Activated CD8-positive, alpha-beta memory T cell treated with anti-CD3 and anti-CD28 coated beads, Interleukin-2, amount 50 U/mL, for 4 hours (primary cell): ENCODE data around the gene SPATA31C2.
"Not testable (repeated sequence)": the region's sequence is repeated elsewhere in the genome, so short reads cannot be mapped to it uniquely, and the experiment has no call there.

Source experiments
- DNase-seq: peaks from one replicate; pipeline ENCODE4 v3.0.0-alpha.2; 2020

Gene SPATA31C2

DNA sequence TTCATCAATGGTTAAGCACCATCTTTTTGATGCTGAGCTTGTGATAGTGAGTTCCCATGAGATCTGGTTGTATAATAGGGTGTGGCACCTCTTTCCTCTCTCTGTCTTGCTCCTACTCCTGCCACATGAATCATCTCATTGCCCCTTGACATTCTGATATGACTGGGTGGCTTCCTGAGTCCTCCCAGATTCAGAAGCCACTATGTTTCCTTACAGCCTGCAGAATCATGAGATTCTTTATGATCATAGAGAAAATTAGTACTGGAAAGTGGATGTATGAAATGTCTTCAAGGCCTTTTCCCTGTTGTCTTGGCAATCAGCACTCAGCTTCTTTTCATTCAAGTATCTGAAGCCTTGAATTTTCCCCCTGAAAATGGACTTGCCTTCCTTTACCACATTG lies 14.9 kb downstream of the SPATA31C2 start:
- DNase-seq, result not testable (repeated sequence)

DNA sequence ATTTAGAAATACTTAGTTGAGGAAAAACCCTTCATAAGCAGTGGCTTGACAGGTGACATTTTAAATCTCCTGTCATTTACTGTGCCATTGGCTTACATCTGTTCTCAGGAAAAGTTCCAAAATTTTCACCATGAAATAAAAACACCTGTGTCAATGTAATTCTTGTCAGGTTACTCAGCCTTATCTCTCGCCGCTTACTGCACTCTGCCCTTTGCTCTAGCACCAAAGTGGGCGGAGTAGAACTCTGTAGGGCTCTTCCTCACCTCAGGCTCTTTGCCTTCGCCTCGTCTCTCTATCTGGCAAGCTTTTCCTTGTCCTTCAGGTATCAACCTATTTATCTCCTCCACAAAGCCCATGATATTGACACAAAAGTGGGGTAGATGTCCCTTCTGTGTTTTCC lies 20.2 kb downstream of the SPATA31C2 start:
- DNase-seq, result not testable (repeated sequence)

DNA sequence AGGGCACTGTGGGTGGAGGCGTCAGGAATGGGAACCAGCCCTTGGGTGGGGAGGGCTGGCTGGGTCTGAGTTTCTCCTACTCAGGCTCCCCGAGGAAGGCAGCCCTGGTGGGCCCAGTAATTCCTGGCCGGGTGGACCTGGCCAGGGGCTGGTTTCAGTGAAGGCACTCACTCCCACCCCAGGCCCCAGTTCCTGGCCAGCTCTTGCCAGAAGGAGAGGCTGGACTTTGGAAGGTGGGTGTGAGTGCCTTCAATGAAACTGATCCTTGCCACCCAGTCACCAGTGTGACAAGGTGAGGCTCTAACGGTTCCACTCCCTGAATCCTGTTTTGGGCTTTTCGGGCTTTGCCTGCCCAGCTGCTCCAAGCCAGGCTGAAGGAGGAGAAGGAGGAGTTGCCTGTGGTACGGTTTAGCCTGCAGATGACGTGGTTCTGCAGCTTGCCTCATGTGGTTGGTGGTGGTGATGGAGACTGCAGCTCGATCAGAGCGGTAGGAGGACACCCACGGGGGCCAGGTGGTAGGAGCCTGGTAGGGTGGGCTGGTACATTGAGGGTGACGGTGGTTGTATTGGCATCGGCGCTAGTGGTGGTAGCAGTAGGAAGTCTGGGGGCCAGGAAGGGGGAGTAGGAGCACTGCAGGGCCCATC lies 23.2 kb downstream of the SPATA31C2 start:
- DNase-seq, result not testable (repeated sequence)

GRCh38 chr9:88114283-88114967 lies 23.9 kb downstream of the SPATA31C2 start:
- DNase-seq, result not testable (repeated sequence)

DNA sequence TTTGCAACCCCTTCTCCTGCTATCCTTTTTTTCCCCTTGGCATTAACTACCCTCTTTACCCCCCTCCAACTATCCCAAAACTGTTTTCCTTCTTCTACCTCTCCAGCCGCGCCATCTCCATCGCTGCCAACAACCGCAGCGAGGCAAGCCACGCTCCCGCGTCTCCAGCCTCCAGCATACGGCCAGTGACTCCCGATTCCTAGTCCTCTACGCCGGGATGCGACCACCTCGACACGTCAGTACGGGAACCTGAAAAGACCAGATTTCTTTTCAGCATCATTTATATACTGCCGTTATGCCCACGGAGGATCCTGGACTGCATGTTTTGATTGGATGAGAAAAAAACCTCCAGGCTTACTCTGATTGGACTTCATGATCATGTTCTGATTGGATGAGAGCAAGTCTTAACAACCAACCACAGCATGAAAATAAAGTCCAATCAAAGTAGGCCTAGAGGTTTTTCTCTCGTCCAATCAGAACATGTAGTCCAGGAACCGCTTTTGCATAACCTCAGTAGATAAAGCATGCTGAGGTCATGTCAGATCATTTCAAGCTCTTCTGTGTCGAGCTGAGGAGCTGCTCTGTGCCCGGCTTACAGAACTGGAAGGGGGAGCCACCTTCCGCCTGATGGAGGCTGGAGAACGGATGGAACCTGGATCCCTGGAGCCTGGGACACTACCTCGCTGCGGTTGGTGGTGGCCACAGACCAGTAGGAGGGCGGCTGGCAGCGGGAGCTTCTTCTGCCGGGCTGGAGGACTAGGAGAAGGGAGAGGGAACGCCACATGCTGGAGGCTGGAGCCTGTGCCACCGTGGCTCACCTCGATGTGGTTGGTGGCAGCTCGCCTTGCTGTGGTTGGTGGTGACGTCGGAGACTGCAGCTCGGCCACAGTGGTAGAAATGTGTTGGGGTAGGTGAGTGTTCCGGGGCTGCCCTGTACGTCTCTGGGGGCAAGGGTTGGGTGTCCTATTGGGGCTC lies 24.8 kb downstream of the SPATA31C2 start:
- not testable (repeated sequence) for DNase-seq

DNA sequence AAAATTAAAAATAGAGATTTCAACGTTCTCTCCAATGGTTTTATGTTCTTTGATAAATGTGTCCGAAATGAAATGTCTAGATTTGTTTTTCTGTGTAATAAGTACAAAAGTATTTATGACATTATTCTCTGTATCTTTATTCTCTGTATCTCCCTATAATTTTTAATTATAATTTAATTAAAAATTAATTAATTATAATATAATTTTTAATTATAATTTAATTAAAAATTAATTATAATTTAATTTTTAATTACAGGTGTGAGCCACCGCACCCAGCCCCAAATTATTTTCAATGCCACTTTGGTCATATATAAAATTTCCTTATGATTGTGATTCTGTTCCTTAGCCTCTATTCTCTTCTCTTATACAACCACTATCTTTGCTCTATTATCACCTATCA lies 28.2 kb downstream of the SPATA31C2 start:
- no peak for DNase-seq

DNA sequence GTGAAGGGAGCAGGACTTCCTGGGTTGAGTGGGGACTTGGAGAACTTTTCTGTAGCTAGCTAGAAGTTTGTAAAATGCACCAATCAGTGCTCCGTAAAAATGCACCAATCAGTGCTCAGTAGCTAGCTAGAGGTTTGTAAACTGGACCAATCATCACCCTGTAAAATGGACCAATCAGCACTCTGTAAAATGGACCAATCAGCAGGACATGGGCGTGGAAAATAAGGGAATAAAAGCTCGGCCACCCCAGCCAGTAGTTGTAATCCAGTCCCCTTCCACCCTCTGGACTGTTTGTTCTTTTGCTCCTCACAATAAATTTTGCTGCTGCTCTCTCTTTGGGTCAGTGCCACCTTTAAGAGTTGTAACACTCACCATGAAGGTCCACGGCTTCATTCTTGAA lies 29.5 kb downstream of the SPATA31C2 start:
- DNase-seq, result no peak

DNA sequence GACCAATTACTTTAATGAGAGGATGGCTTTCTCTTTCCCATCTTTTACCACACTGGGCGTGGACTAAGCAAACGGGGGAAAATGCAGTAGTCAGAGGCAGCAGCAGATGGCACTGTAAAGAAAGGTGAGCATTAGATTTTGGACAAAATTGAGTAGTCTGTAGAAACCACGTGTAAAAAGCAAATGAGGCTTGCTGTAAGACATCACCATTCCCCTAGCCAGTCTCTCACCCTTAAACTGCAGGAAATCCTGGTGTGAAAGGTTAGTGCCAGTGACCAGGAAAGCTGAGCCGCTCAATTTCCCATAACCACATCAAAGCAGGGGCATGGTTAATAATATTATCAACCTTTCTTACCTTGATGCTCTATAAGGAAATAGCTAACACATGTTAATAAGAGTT lies 31.8 kb downstream of the SPATA31C2 start:
- no peak for DNase-seq

DNA sequence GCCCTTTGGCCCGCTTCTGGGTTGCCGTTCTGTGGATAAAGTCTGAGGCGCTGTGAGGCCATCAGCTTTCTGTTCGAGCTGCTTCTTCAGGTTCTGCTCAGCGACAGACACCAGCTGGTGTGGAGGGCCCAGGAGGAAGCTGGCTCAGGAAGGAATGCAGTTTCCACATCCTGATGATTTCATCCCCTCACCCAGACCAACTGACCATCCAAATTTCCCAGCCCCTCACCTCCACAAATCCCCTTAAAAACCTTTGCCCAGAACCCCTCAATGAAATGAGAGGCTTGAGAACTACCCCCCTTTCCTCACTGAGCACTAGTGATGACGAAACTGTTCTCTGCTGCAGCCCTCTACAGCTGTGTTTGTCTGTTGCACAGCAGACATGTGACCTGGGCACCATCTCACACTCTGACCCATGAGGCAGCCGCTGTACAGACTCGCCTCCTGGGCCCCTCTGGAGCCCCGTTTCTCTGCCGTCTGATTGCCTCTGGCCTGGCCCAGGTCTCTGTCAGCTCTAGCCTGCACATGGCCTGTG lies 45.4 kb downstream of the SPATA31C2 start:
- DNase-seq, result no peak

GRCh38 chr9:88090151-88090581 lies 48.1 kb downstream of the SPATA31C2 start:
- DNase-seq, result no peak

GRCh38 chr9:88087906-88088305 lies 50.4 kb downstream of the SPATA31C2 start:
- no peak for DNase-seq

DNA sequence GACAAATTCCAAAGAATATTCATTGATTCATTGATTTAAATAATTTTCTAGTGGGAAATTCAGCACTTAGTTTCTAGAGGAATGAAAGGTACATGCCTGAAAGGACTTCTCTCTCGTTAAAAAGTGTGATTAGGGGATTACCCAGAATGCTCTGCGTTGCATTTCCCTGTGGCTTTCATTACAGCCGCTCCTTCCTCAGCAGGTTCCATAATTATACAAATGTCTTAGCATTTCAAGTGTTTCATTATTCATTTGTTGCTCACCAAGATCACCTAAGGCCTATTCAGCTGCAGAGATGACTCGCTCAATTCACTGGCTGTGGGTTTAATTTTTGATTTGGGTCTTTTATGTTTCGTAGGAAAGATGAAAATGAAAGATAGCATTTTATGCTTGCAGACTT lies 52.8 kb downstream of the SPATA31C2 start:
- DNase-seq, result no peak

- no peak for DNase-seq
Measured at GRCh38 chr9:88084357-88085183, 53.7 kb downstream of the SPATA31C2 start.
